NCI-H345 (cell line): ENCODE results near the gene HEYL.

Experiments
- DNase-seq: peaks from one replicate; lab custom pipeline; 2025; lab: John Stamatoyannopoulos, UW

The HEYL gene

GRCh38 chr1:39663559-39663958 lies 24.1 kb upstream of the HEYL start:
- no peak for DNase-seq

GRCh38 chr1:39662861-39663260 lies 23.4 kb upstream of the HEYL start:
- DNase-seq, result no peak

GRCh38 chr1:39659538-39659937 lies 20.1 kb upstream of the HEYL start:
- no peak for DNase-seq

GRCh38 chr1:39659110-39659509 lies 19.7 kb upstream of the HEYL start:
- no peak for DNase-seq

- DNase-seq, result peak; percentile 48
These were observed 18.6 kb upstream of the HEYL start for GRCh38 chr1:39657923-39658485.

GRCh38 chr1:39657402-39657801 lies 18.0 kb upstream of the HEYL start:
- no peak for DNase-seq

- DNase-seq, result no peak
These were observed 16.9 kb upstream of the HEYL start for GRCh38 chr1:39656391-39656790.

- no peak for DNase-seq
These were observed 16.3 kb upstream of the HEYL start for GRCh38 chr1:39655578-39656268.

- no peak for DNase-seq
These were observed 14.8 kb upstream of the HEYL start for GRCh38 chr1:39654291-39654690.

GRCh38 chr1:39653546-39654031 lies 14.1 kb upstream of the HEYL start:
- DNase-seq, result peak; percentile 80

- DNase-seq, result no peak
These were observed 13.1 kb upstream of the HEYL start for GRCh38 chr1:39652554-39652953.

GRCh38 chr1:39652105-39652504 lies 12.7 kb upstream of the HEYL start:
- no peak for DNase-seq

GRCh38 chr1:39650431-39650830 lies 11.0 kb upstream of the HEYL start:
- no peak for DNase-seq

- DNase-seq, result no peak
These were observed 10.3 kb upstream of the HEYL start for GRCh38 chr1:39649636-39650185.

GRCh38 chr1:39648496-39648895 lies 9.1 kb upstream of the HEYL start:
- DNase-seq, result no peak

GRCh38 chr1:39647247-39647646 lies 7.8 kb upstream of the HEYL start:
- DNase-seq, result no peak

GRCh38 chr1:39646232-39647081 lies 7.0 kb upstream of the HEYL start:
- DNase-seq, result no peak

GRCh38 chr1:39645411-39646043 lies 6.1 kb upstream of the HEYL start:
- DNase-seq, result no peak

GRCh38 chr1:39643705-39644104 lies 4.3 kb upstream of the HEYL start:
- no peak for DNase-seq

- no peak for DNase-seq
These were observed 3.4 kb upstream of the HEYL start for GRCh38 chr1:39642796-39643195.

- no peak for DNase-seq
These were observed 1.4 kb upstream of the HEYL start for GRCh38 chr1:39640861-39641260.

- no peak for DNase-seq
These were observed 508 bp downstream of the HEYL start for GRCh38 chr1:39638965-39639304.
